Prostate gland (tissue), 2 donors: ENCODE results near the gene DISP2.

ENCODE experiments used
- CTCF ChIP-seq, 4 experiments: fragments of 200-600 bp in 2 of 4; fragments of 450-650 bp in 2 of 4; sonication (generic) in 2 of 4; IDR thresholded peaks; 1 replicate in 3 of 4; 2 replicates in 1 of 4; pipeline ENCODE4 v1.5.1; 2016 to 2019; ENCODE audit warnings: antibody characterized with exemption in 4 of 4, mild to moderate bottlenecking in 2 of 4, moderate library complexity in 2 of 4
- POLR2A ChIP-seq: fragments of 450-650 bp; IDR thresholded peaks from one replicate; pipeline ENCODE4 v1.6.1; 2016; ENCODE audit warnings: antibody characterized with exemption, mild to moderate bottlenecking
- POLR2AphosphoS5 ChIP-seq: sonication (generic); formaldehyde crosslinking; IDR thresholded peaks from one replicate; pipeline ENCODE4 v1.6.1; 2017; ENCODE audit warnings: antibody characterized with exemption

GRCh38 chr15:40357246-40357645 is 773 bp upstream of the DISP2 start:
- TF ChIP-seq POLR2A: no peak
- TF ChIP-seq CTCF (IDR thresholded peaks at IDR 0.05): no peak
- no peak for TF ChIP-seq POLR2AphosphoS5
